Stimulated activated CD4-positive, alpha-beta T cell treated with anti-CD3 and anti-CD28 coated beads, Interleukin-12 subunit alpha, Interleukin-12 subunit beta, amount 100 ng/mL, for 24 hours (primary cell): ENCODE results near the gene RDM1.

Source experiments
- DNase-seq, 2 experiments: peaks; one replicate each; pipeline ENCODE4 v3.0.0-alpha.2; 2020; ENCODE audit warnings: low read depth in 2 of 2

The RDM1 gene

DNA sequence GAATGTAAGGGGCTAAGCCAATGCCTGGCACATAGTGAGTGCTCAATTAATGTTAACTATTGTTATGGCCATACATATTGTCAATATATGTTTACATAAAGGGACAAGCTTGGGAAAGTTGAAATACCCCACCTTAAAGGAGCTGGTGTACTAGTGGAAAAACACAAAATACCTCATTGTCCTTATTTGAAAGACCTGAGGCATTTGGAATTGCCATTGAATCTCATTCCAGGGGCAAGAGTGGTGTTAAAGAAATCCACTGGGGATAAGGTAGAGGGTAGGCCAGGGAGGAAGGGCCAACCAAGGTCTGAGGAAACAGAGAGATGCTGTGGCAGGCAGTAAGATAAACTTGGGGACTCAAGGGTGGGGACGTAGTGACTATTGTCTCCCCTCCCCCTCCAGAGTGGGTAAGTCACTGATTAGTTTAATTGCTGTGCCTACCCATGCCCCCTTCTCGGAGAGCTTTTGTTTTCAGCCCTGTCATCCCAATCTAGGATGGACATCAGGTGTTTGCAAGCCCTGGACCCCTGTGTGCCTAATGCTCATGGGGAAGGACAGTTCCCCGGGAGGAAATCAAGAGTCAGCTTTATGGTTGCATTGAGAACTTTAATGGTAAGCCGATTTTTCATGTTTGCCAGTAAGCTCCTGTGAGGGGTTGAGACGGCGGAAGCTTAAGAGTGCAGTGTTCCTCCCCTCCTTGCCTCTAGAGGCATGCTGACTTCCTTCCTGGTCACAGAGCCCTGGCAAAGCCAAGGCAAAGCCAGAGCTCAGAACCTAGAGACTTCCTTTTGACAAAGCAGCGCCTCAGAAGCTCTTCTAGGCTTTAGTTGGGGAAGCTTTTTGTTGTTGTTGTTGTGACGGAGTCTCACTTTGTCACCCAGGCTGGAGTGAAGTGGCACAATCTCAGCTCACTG is 59.4 kb downstream of the RDM1 start:
- DNase-seq, result no peak

DNA sequence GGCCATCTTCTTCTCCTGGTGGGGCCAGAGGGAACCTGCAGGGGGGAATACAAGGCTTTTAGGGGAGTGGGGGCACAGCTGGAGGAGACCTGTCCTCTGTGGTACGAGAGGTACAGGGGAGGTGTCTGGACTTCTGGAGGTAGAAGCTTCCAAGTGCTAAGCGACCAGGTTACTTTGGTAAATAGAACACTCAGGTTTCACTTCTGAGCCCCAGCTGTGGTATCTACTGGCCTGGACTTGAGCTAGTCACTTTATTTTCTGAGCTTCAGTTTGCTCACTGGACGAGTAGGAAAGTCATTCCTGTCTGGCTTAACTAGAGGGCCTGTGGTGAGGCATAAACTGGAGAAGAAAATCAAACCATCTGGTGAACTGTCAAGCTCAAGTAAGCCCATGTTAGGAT is 61.8 kb downstream of the RDM1 start, which contains the start of gene HEATR9:
TSS of gene HEATR9 (minus strand) at position 155 of the 400 bp plus-strand sequence. CDS start at position 6, 149 bp downstream.
- no peak for DNase-seq
